ENCODE data around the gene UST. TPM values are rescaled to one million over a fixed set of nuclear protein-coding genes. Genes with fewer than 3 reads are reported as not detected.

The UST gene
- polyA plus RNA-seq (2013, experiment 1 of 2) = 13.5 TPM
- polyA plus RNA-seq (2013, experiment 2 of 2) = 12.2 TPM

- WGBS, 2 experiments (ENCODE audit: insufficient coverage in 2 of 2) = 0 to 1% methylated on average over 28 to 37 of the region's 50 CpGs
- Histone ChIP-seq H3K36me3 (ENCODE audit: control insufficient read depth, insufficient read depth, low read length) (no peaks in the 10 kb centered on the region), H3K27ac (ENCODE audit: low read depth, low read length, severe bottlenecking) (peak within 1 kb of the TSS; percentile 80), H3K9me3 (ENCODE audit: control insufficient read depth, low read length) (no peaks in the 10 kb centered on the region), H3K4me3 (ENCODE audit: extremely low read depth, insufficient read depth, low read length, poor library complexity, severe bottlenecking) (peak within 1 kb of the TSS; percentile 71), H3K4me1 (ENCODE audit: control insufficient read depth, insufficient read depth, low read length, poor library complexity, severe bottlenecking) (peaks cover 7% of the 10 kb centered on the region)
Measured at GRCh38 chr6:148746363-148747144, at the start of gene UST. Gene UST, plus strand, starts transcription at chr6:148747030. Its CDS starts 401 bp downstream, at chr6:148747431.

GRCh38 chr6:148697895-148698440 lies 48.9 kb upstream of the UST start:
- WGBS, 2 experiments (ENCODE audit: insufficient coverage in 2 of 2) = 97 to 98% methylated on average over 22 to 23 of the region's 26 CpGs
- Histone ChIP-seq H3K4me3 (ENCODE audit: extremely low read depth, insufficient read depth, low read length, poor library complexity, severe bottlenecking) (no peak overlapping the region), H3K36me3 (ENCODE audit: control insufficient read depth, insufficient read depth, low read length) (no peaks in the 10 kb centered on the region), H3K4me1 (ENCODE audit: control insufficient read depth, insufficient read depth, low read length, poor library complexity, severe bottlenecking) (no peaks in the 10 kb centered on the region), H3K27ac (ENCODE audit: low read depth, low read length, severe bottlenecking) (no peak overlapping the region), H3K9me3 (ENCODE audit: control insufficient read depth, low read length) (no peaks in the 10 kb centered on the region)

GRCh38 chr6:148698671-148699180 lies 48.1 kb upstream of the UST start:
- 89 to 91% methylated on average over 10 to 21 of the region's 27 CpGs for WGBS, 2 experiments (ENCODE audit: insufficient coverage in 2 of 2)

GRCh38 chr6:148700047-148700715 lies 46.6 kb upstream of the UST start:
- Histone ChIP-seq H3K36me3 (ENCODE audit: control insufficient read depth, insufficient read depth, low read length) (no peaks in the 10 kb centered on the region), H3K4me1 (ENCODE audit: control insufficient read depth, insufficient read depth, low read length, poor library complexity, severe bottlenecking) (no peaks in the 10 kb centered on the region), H3K27ac (ENCODE audit: low read depth, low read length, severe bottlenecking) (no peak overlapping the region), H3K4me3 (ENCODE audit: extremely low read depth, insufficient read depth, low read length, poor library complexity, severe bottlenecking) (no peak overlapping the region), H3K9me3 (ENCODE audit: control insufficient read depth, low read length) (no peaks in the 10 kb centered on the region)
- WGBS, 2 experiments (ENCODE audit: insufficient coverage in 2 of 2) = 100% methylated on average over 1 of the region's 2 CpGs; no CpG with 5 or more reads in 1 of the 2 experiments

More at GRCh38 chr6:148698671-148699180, 48.1 kb upstream of the UST start:
- H3K9me3 ChIP-seq (ENCODE audit: control insufficient read depth, low read length) = no peaks in the 10 kb centered on the region
- no peaks in the 10 kb centered on the region for H3K36me3 ChIP-seq (ENCODE audit: control insufficient read depth, insufficient read depth, low read length)
- H3K4me3 ChIP-seq (ENCODE audit: extremely low read depth, insufficient read depth, low read length, poor library complexity, severe bottlenecking) = no peak overlapping the region
- H3K4me1 ChIP-seq (ENCODE audit: control insufficient read depth, insufficient read depth, low read length, poor library complexity, severe bottlenecking) = no peaks in the 10 kb centered on the region
- no peak overlapping the region for H3K27ac ChIP-seq (ENCODE audit: low read depth, low read length, severe bottlenecking)

- H3K36me3 ChIP-seq (ENCODE audit: control insufficient read depth, insufficient read depth, low read length) = no peaks in the 10 kb centered on the region
- H3K9me3 ChIP-seq (ENCODE audit: control insufficient read depth, low read length) = no peaks in the 10 kb centered on the region
- 68 to 71% methylated on average over 5 of the region's 8 CpGs for WGBS, 2 experiments (ENCODE audit: insufficient coverage in 2 of 2)
- no peaks in the 10 kb centered on the region for H3K4me1 ChIP-seq (ENCODE audit: control insufficient read depth, insufficient read depth, low read length, poor library complexity, severe bottlenecking)
- H3K4me3 ChIP-seq (ENCODE audit: extremely low read depth, insufficient read depth, low read length, poor library complexity, severe bottlenecking) = no peak overlapping the region
- no peak overlapping the region for H3K27ac ChIP-seq (ENCODE audit: low read depth, low read length, severe bottlenecking)
Measured at GRCh38 chr6:148700741-148701311, 46.0 kb upstream of the UST start.

GRCh38 chr6:148701375-148701774 lies 45.5 kb upstream of the UST start:
- no peaks in the 10 kb centered on the region for H3K9me3 ChIP-seq (ENCODE audit: control insufficient read depth, low read length)
- 97% methylated on average over 3 of the region's 3 CpGs for WGBS, 2 experiments (ENCODE audit: insufficient coverage in 2 of 2)
- H3K4me1 ChIP-seq (ENCODE audit: control insufficient read depth, insufficient read depth, low read length, poor library complexity, severe bottlenecking) = no peaks in the 10 kb centered on the region
- H3K4me3 ChIP-seq (ENCODE audit: extremely low read depth, insufficient read depth, low read length, poor library complexity, severe bottlenecking) = no peak overlapping the region
- no peak overlapping the region for H3K27ac ChIP-seq (ENCODE audit: low read depth, low read length, severe bottlenecking)
- H3K36me3 ChIP-seq (ENCODE audit: control insufficient read depth, insufficient read depth, low read length) = no peaks in the 10 kb centered on the region

GRCh38 chr6:148703900-148704299 lies 42.9 kb upstream of the UST start:
- H3K4me3 ChIP-seq (ENCODE audit: extremely low read depth, insufficient read depth, low read length, poor library complexity, severe bottlenecking) = no peak overlapping the region
- no CpG with 5 or more reads among the region's 2 CpGs for WGBS, 2 experiments (ENCODE audit: insufficient coverage in 2 of 2)
- no peak overlapping the region for H3K27ac ChIP-seq (ENCODE audit: low read depth, low read length, severe bottlenecking)
- no peaks in the 10 kb centered on the region for H3K36me3 ChIP-seq (ENCODE audit: control insufficient read depth, insufficient read depth, low read length)
- no peaks in the 10 kb centered on the region for H3K9me3 ChIP-seq (ENCODE audit: control insufficient read depth, low read length)
- H3K4me1 ChIP-seq (ENCODE audit: control insufficient read depth, insufficient read depth, low read length, poor library complexity, severe bottlenecking) = no peaks in the 10 kb centered on the region

- 67 to 88% methylated on average over 1 to 6 of the region's 7 CpGs for WGBS, 2 experiments (ENCODE audit: insufficient coverage in 2 of 2)
- H3K9me3 ChIP-seq (ENCODE audit: control insufficient read depth, low read length) = no peaks in the 10 kb centered on the region
- no peak overlapping the region for H3K4me3 ChIP-seq (ENCODE audit: extremely low read depth, insufficient read depth, low read length, poor library complexity, severe bottlenecking)
- H3K36me3 ChIP-seq (ENCODE audit: control insufficient read depth, insufficient read depth, low read length) = no peaks in the 10 kb centered on the region
- no peak overlapping the region for H3K27ac ChIP-seq (ENCODE audit: low read depth, low read length, severe bottlenecking)
- no peaks in the 10 kb centered on the region for H3K4me1 ChIP-seq (ENCODE audit: control insufficient read depth, insufficient read depth, low read length, poor library complexity, severe bottlenecking)
Measured at GRCh38 chr6:148704400-148705246, 42.2 kb upstream of the UST start.

GRCh38 chr6:148708707-148709106 lies 38.1 kb upstream of the UST start:
- no peak overlapping the region for H3K4me3 ChIP-seq (ENCODE audit: extremely low read depth, insufficient read depth, low read length, poor library complexity, severe bottlenecking)
- H3K9me3 ChIP-seq (ENCODE audit: control insufficient read depth, low read length) = no peaks in the 10 kb centered on the region
- H3K4me1 ChIP-seq (ENCODE audit: control insufficient read depth, insufficient read depth, low read length, poor library complexity, severe bottlenecking) = no peaks in the 10 kb centered on the region
- WGBS, 2 experiments (ENCODE audit: insufficient coverage in 2 of 2) = no CpG with 5 or more reads among the region's 1 CpG
- no peaks in the 10 kb centered on the region for H3K36me3 ChIP-seq (ENCODE audit: control insufficient read depth, insufficient read depth, low read length)
- no peak overlapping the region for H3K27ac ChIP-seq (ENCODE audit: low read depth, low read length, severe bottlenecking)

- H3K36me3 ChIP-seq (ENCODE audit: control insufficient read depth, insufficient read depth, low read length) = no peaks in the 10 kb centered on the region
- H3K27ac ChIP-seq (ENCODE audit: low read depth, low read length, severe bottlenecking) = no peak overlapping the region
- H3K4me1 ChIP-seq (ENCODE audit: control insufficient read depth, insufficient read depth, low read length, poor library complexity, severe bottlenecking) = no peaks in the 10 kb centered on the region
- H3K9me3 ChIP-seq (ENCODE audit: control insufficient read depth, low read length) = no peaks in the 10 kb centered on the region
- H3K4me3 ChIP-seq (ENCODE audit: extremely low read depth, insufficient read depth, low read length, poor library complexity, severe bottlenecking) = no peak overlapping the region
- 100% methylated on average over 1 of the region's 1 CpG; no CpG with 5 or more reads in 1 of the 2 experiments for WGBS, 2 experiments (ENCODE audit: insufficient coverage in 2 of 2)
Measured at GRCh38 chr6:148709577-148709976, 37.3 kb upstream of the UST start.
